IMR-90 (cell line): ENCODE results near the gene TOR4A. TPM values are rescaled to one million over a fixed set of nuclear protein-coding genes. Genes with fewer than 3 reads are reported as not detected.

ENCODE experiments used
- ATAC-seq: fragments of 200-7000 bp; cut with Tn5 transposase; 2 replicates; pipeline ENCODE4 v1.9.1; 2020; ENCODE audit warnings: low read depth, mild to moderate bottlenecking, moderate library complexity
- BruUV-seq: library from RNA; stranded (reverse); fragments of 400-500 nt; replicated peaks from 2 replicates; lab custom pipeline; 2021; lab: Mats Ljungman, UMichigan
- CTCF ChIA-PET: fragments of 300-600 bp; formaldehyde crosslinking; extraction: SDS; loops from one replicate; lab custom pipeline; 2021; ENCODE audit warnings: antibody characterized with exemption; lab: Yijun Ruan, JAX
- POLR2A ChIA-PET: fragments of 300-600 bp; sonication (Branson Sonifier 250); formaldehyde crosslinking; loops from one replicate; lab custom pipeline; 2022; ENCODE audit warnings: antibody characterized with exemption; ENCODE audit not compliant: unreplicated experiment; lab: Charles Lee
- DNase-seq: peaks from one replicate; pipeline ENCODE4 v3.0.0; 2013
- H2AFZ ChIP-seq: replicated peaks from 2 replicates; pipeline ENCODE3; 2013; ENCODE audit warnings: low read length, mild to moderate bottlenecking; ENCODE audit not compliant: poor library complexity
- H2AK5ac ChIP-seq: 2 replicates; pipeline ENCODE4 v1.6.1; 2013; ENCODE audit warnings: low read depth, low read length, inconsistent platforms
- H2AK9ac ChIP-seq: replicated peaks from 2 replicates; pipeline ENCODE3; 2013; ENCODE audit warnings: mild to moderate bottlenecking, low read depth, low read length, moderate library complexity; ENCODE audit not compliant: poor library complexity
- H2BK120ac ChIP-seq: 2 replicates; pipeline ENCODE4 v1.6.1; 2013; ENCODE audit warnings: low read depth, low read length, inconsistent platforms
- H2BK15ac ChIP-seq: 3 replicates; pipeline ENCODE4 v1.6.1; 2013; ENCODE audit warnings: low read depth, low read length, inconsistent platforms
- H2BK20ac ChIP-seq: 2 replicates; pipeline ENCODE4 v1.6.1; 2013; ENCODE audit warnings: low read depth, mild to moderate bottlenecking, inconsistent platforms, low read length, moderate library complexity
- H2BK5ac ChIP-seq: 2 replicates; pipeline ENCODE4 v1.6.1; 2013; ENCODE audit warnings: mild to moderate bottlenecking, low read depth, low read length, inconsistent platforms; ENCODE audit not compliant: poor library complexity, severe bottlenecking
- H3K14ac ChIP-seq: replicated peaks from 2 replicates; pipeline ENCODE4 v1.6.1; 2013; ENCODE audit warnings: low read depth, low read length, inconsistent platforms
- H3K18ac ChIP-seq: 2 replicates; pipeline ENCODE4 v1.6.1; 2013; ENCODE audit warnings: low read depth, low read length, control low read depth
- H3K23ac ChIP-seq: 2 replicates; pipeline ENCODE4 v1.6.1; 2013; ENCODE audit warnings: low read depth, low read length, inconsistent platforms
- H3K27ac ChIP-seq: 2 replicates; pipeline ENCODE4 v1.5.1; 2013; ENCODE audit warnings: mild to moderate bottlenecking, control low read depth, low read length; ENCODE audit not compliant: insufficient read depth
- H3K27me3 ChIP-seq: 2 replicates; pipeline ENCODE4 v1.6.1; 2013; ENCODE audit warnings: low read length; ENCODE audit not compliant: control insufficient read depth, insufficient read depth
- H3K36me3 ChIP-seq: 2 replicates; pipeline ENCODE4 v1.6.1; 2013; ENCODE audit warnings: low read length, mixed read lengths; ENCODE audit not compliant: control insufficient read depth, insufficient read depth
- H3K4ac ChIP-seq: 2 replicates; pipeline ENCODE4 v1.6.1; 2013; ENCODE audit warnings: low read depth, low read length, inconsistent platforms
- H3K4me1 ChIP-seq: 2 replicates; pipeline ENCODE4 v1.6.1; 2013; ENCODE audit warnings: low read length, mixed read lengths; ENCODE audit not compliant: control insufficient read depth, insufficient read depth
- H3K4me2 ChIP-seq: 2 replicates; pipeline ENCODE4 v1.6.1; 2013; ENCODE audit warnings: low read depth, mild to moderate bottlenecking, control low read depth, low read length, moderate library complexity
- H3K4me3 ChIP-seq: 2 replicates; pipeline ENCODE4 v1.5.1; 2013; ENCODE audit warnings: low read depth, mild to moderate bottlenecking, control low read depth, low read length, moderate library complexity; ENCODE audit not compliant: insufficient read depth
- H3K56ac ChIP-seq: 2 replicates; pipeline ENCODE4 v1.6.1; 2013; ENCODE audit warnings: low read length, inconsistent platforms; ENCODE audit not compliant: insufficient read depth; ENCODE audit errors: extremely low read depth
- H3K79me1 ChIP-seq, 2 experiments: 2 replicates each; pipeline ENCODE4 v1.6.1; 2013; ENCODE audit warnings: low read length in 2 of 2, inconsistent platforms in 1 of 2, low read depth in 1 of 2
- H3K9ac ChIP-seq: 2 replicates; pipeline ENCODE4 v1.6.1; 2013; ENCODE audit warnings: low read depth, low read length, control low read depth
- H3K9me1 ChIP-seq: 2 replicates; pipeline ENCODE4 v1.6.1; 2013; ENCODE audit warnings: low read length, inconsistent platforms; ENCODE audit not compliant: insufficient read depth
- H3K9me3 ChIP-seq: 2 replicates; pipeline ENCODE4 v1.6.1; 2013; ENCODE audit warnings: low read length; ENCODE audit not compliant: control insufficient read depth, insufficient read depth
- H4K20me1 ChIP-seq: 2 replicates; pipeline ENCODE4 v1.6.1; 2013; ENCODE audit warnings: low read length, inconsistent platforms; ENCODE audit not compliant: insufficient read depth
- H4K5ac ChIP-seq: 2 replicates; pipeline ENCODE4 v1.6.1; 2013; ENCODE audit warnings: mild to moderate bottlenecking, low read depth, low read length, control low read depth
- H4K8ac ChIP-seq, 2 experiments: 2 replicates each; pipeline ENCODE4 v1.6.1; 2013; ENCODE audit warnings: low read depth in 2 of 2, low read length in 2 of 2, control low read depth in 1 of 2, inconsistent platforms in 1 of 2
- H4K91ac ChIP-seq: 2 replicates; pipeline ENCODE4 v1.6.1; 2013; ENCODE audit warnings: low read depth, low read length, inconsistent platforms; ENCODE audit not compliant: insufficient read depth
- BHLHE40 ChIP-seq: fragments of 150-350 bp; IDR thresholded peaks from 2 replicates; pipeline ENCODE4 v1.6.1; 2016; ENCODE audit warnings: mild to moderate bottlenecking, low read depth, low read length
- CEBPB ChIP-seq: IDR thresholded peaks from 2 replicates; pipeline ENCODE4 v1.6.1; 2012; ENCODE audit warnings: low read depth, low read length, improper control_type of control experiment
- FOS ChIP-seq: fragments of 150-350 bp; IDR thresholded peaks from 2 replicates; pipeline ENCODE4 v1.6.1; 2016; ENCODE audit warnings: low read depth, low read length
- MAFK ChIP-seq: IDR thresholded peaks from 2 replicates; pipeline ENCODE4 v1.6.1; 2012; ENCODE audit warnings: low read depth, low read length, improper control_type of control experiment
- MAZ ChIP-seq: IDR thresholded peaks from 2 replicates; pipeline ENCODE4 v1.6.1; 2012; ENCODE audit warnings: low read depth, mild to moderate bottlenecking, low read length, improper control_type of control experiment, moderate library complexity, borderline replicate concordance
- MXI1 ChIP-seq: IDR thresholded peaks from 2 replicates; pipeline ENCODE4 v1.6.1; 2012; ENCODE audit warnings: low read depth, mild to moderate bottlenecking, low read length, moderate library complexity, borderline replicate concordance
- POLR2A ChIP-seq: IDR thresholded peaks from 2 replicates; pipeline ENCODE4 v1.6.1; 2012; ENCODE audit warnings: mild to moderate bottlenecking, low read depth, low read length
- RAD21 ChIP-seq: IDR thresholded peaks from 2 replicates; pipeline ENCODE4 v1.6.1; 2012; ENCODE audit warnings: low read length, improper control_type of control experiment
- RCOR1 ChIP-seq: IDR thresholded peaks from 2 replicates; pipeline ENCODE4 v1.6.1; 2012; ENCODE audit warnings: mild to moderate bottlenecking, low read length, improper control_type of control experiment; ENCODE audit not compliant: insufficient replicate concordance
- RFX5 ChIP-seq: IDR thresholded peaks from 2 replicates; pipeline ENCODE4 v1.8.0; 2012; ENCODE audit warnings: low read depth, mild to moderate bottlenecking, low read length, moderate library complexity
- SMC3 ChIP-seq: fragments of 150-350 bp; IDR thresholded peaks from 2 replicates; pipeline ENCODE4 v1.6.1; 2016; ENCODE audit warnings: low read depth, mild to moderate bottlenecking, antibody characterized with exemption, low read length, moderate library complexity
- WGBS, 2 experiments: methylation state at CpG; one replicate each; pipeline versions ENCODE4 v1.1.5 to v1.1.7; 2013; ENCODE audit warnings: missing lambda C conversion rate in 2 of 2; ENCODE audit not compliant: insufficient read length in 1 of 2; ENCODE audit errors: extremely low coverage in 2 of 2; 5-methylcytosine and 5-hydroxymethylcytosine counted together
- dilution Hi-C: fragments of 300-500 bp; cut with HindIII; formaldehyde crosslinking; loops from one replicate; pipeline ENCODE4 v1.14.3; 2018; ENCODE audit warnings: low sequenced_read_pairs; ENCODE audit not compliant: unreplicated experiment
- in situ Hi-C: fragments of 300-500 bp; cut with MboI; formaldehyde crosslinking; loops from 3 replicates; pipeline ENCODE4 v1.14.3; 2019; ENCODE audit warnings: low sequenced_read_pairs, inconsistent platforms, mixed read lengths
- intact Hi-C: fragments of 100-400 bp; cut with micrococcal nuclease; formaldehyde crosslinking; loops from 2 replicates; pipeline ENCODE4 v1.10.0; 2022
- polyA plus RNA-seq, 3 experiments: library from polyadenylated mRNA; depleted of rRNA; stranded (reverse); fragments of >200 nt; gene quantifications; 2 replicates each; pipeline ENCODE4 v1.2.3, GENCODE V29; 2012; ENCODE audit warnings: low replicate concordance in 1 of 3
- total RNA-seq: library from RNA; depleted of rRNA; stranded (reverse); fragments of >200 nt; gene quantifications from 2 replicates; pipeline ENCODE4 v1.2.3, GENCODE V29; 2012
- TF ChIP-seq, protein P1 (sequence below): fragments of 150-350 bp; IDR thresholded peaks from 2 replicates; pipeline ENCODE4 v1.6.1; 2016; ENCODE audit warnings: low read depth, mild to moderate bottlenecking, low read length, moderate library complexity, borderline replicate concordance
- TF ChIP-seq, protein P2 (sequence below): conservative IDR thresholded peaks from 2 replicates; pipeline ENCODE4 v1.5.1; 2012; ENCODE audit warnings: mild to moderate bottlenecking, low read depth, low read length, improper control_type of control experiment
- TF ChIP-seq, protein P3 (sequence below): fragments of 150-350 bp; IDR thresholded peaks from 2 replicates; pipeline ENCODE4 v1.6.1; 2017; ENCODE audit warnings: mild to moderate bottlenecking, antibody characterized with exemption, low read length, low read depth

The TOR4A gene
- total and polyA plus RNA-seq, 2 of the 4 experiments (the other 2 are of a cell fraction): 9.7 to 22.9 TPM

DNA sequence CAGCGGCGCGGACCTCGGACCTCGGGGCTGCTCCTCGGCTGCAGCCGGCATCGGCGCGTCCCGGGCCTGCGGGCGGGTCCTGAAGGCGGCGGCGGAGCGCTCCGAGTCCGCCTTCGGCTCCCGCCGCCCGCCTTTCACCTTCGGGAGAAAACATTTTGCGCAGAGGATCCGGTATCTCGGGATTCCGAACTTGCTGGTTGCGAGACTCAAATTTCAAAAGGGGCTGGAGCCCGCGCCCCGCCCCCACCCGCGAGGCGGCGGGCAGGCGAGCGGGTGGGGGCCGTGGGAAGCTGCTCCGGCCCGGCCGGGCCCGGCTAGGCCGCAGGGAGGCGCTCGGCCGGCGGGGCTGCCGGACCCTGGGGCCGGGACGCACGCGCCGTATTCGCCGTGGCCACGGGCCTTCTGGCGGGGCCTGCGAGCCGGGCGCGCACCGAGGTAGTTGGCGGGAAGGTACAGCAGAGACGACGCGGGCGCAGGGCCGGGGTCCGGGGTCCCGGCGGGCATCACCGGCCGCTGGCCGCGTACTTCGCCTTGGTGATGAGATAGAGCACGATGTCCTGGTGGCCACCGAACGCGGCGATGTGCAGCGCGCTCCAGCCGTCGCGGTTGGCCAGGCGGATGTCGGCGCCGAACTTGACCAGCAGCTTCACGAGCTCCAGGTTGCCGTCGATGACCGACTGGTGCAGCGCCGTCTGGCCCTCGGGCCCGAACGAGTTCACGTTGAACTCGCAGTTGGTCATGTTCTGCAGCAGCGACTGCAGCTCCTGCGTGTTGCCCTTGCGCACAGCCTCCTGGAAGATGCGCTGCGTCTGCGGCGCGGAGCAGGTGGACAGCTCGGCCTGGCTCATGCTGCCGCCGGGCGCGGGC, 23.8 kb downstream of the TOR4A start:
- no peak overlapping the region for H3K4ac ChIP-seq
- peaks cover 4% of the 10 kb centered on the region; the same call in 1 of the 2 replicates for H4K20me1 ChIP-seq
- H3K79me1 ChIP-seq: no peaks in the 10 kb centered on the region
- in situ Hi-C loops (no loop called here), intact Hi-C loops (loop anchor here (2.0 kb wide), 1 partner anchor 105 kb away; no protein-coding TSS in a partner anchor), dilution Hi-C loops (no loop called here)
- no peak overlapping the region for H3K14ac ChIP-seq
- no peaks in the 10 kb centered on the region for H3K36me3 ChIP-seq
- no peak overlapping the region for H2BK15ac ChIP-seq
- no peak overlapping the region for H3K18ac ChIP-seq
- peak overlapping the region; percentile 78 for H2AK9ac ChIP-seq
- H3K4me2 ChIP-seq: peak overlapping the region; percentile 96
- peak overlapping the region; percentile 38; the same call in 1 of the 2 replicates for H3K23ac ChIP-seq
- H3K9me3 ChIP-seq: no peaks in the 10 kb centered on the region
- DNase-seq (peak; percentile 39), ATAC-seq (peak; percentile 30)
- no peak overlapping the region for H4K5ac ChIP-seq
- H2BK120ac ChIP-seq: no peak overlapping the region
- H2AK5ac ChIP-seq: no peak overlapping the region
- no peak overlapping the region for H2BK20ac ChIP-seq
- BruUV-seq: no TSS peak
- H3K4me3 ChIP-seq: peak overlapping the region; percentile 56
- peaks cover 31% of the 10 kb centered on the region for H3K27me3 ChIP-seq
- ChIA-PET CTCF (interaction anchor here (1.0 to 1.5 kb wide), 2 partner anchors 12 to 156 kb away, joined by 3 to 4 read pairs; no protein-coding TSS in a partner anchor), POLR2A (no interaction called here)
- no peak overlapping the region for H4K8ac ChIP-seq
- H3K56ac ChIP-seq: no peak overlapping the region
- 1% methylated on average over 91 of the region's 115 CpGs; no CpG with 5 or more reads in 1 of the 2 experiments for WGBS, 2 experiments
- peaks cover 3% of the 10 kb centered on the region for H3K4me1 ChIP-seq
- H4K91ac ChIP-seq: no peak overlapping the region
- H2BK5ac ChIP-seq: no peak overlapping the region
- H3K9me1 ChIP-seq: no peaks in the 10 kb centered on the region
- no peak overlapping the region for H3K27ac ChIP-seq
- peak overlapping the region; percentile 91 for H2AFZ ChIP-seq
- no peak overlapping the region for H3K9ac ChIP-seq
- no peak for TF ChIP-seq FOS
- no peak for TF ChIP-seq RCOR1
- no peak for TF ChIP-seq POLR2A
- no peak for TF ChIP-seq MXI1
- TF ChIP-seq MAZ: no peak
- TF ChIP-seq CEBPB: no peak
- TF ChIP-seq MAFK: no peak
- TF ChIP-seq, protein P1, sequence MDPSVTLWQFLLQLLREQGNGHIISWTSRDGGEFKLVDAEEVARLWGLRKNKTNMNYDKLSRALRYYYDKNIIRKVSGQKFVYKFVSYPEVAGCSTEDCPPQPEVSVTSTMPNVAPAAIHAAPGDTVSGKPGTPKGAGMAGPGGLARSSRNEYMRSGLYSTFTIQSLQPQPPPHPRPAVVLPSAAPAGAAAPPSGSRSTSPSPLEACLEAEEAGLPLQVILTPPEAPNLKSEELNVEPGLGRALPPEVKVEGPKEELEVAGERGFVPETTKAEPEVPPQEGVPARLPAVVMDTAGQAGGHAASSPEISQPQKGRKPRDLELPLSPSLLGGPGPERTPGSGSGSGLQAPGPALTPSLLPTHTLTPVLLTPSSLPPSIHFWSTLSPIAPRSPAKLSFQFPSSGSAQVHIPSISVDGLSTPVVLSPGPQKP: no peak
- TF ChIP-seq RAD21: peak; percentile 28; the same call in 1 of the 2 replicates
- no peak for TF ChIP-seq BHLHE40
- TF ChIP-seq, protein P2, sequence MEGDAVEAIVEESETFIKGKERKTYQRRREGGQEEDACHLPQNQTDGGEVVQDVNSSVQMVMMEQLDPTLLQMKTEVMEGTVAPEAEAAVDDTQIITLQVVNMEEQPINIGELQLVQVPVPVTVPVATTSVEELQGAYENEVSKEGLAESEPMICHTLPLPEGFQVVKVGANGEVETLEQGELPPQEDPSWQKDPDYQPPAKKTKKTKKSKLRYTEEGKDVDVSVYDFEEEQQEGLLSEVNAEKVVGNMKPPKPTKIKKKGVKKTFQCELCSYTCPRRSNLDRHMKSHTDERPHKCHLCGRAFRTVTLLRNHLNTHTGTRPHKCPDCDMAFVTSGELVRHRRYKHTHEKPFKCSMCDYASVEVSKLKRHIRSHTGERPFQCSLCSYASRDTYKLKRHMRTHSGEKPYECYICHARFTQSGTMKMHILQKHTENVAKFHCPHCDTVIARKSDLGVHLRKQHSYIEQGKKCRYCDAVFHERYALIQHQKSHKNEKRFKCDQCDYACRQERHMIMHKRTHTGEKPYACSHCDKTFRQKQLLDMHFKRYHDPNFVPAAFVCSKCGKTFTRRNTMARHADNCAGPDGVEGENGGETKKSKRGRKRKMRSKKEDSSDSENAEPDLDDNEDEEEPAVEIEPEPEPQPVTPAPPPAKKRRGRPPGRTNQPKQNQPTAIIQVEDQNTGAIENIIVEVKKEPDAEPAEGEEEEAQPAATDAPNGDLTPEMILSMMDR: peak; percentile 45
- TF ChIP-seq RFX5: no peak
- TF ChIP-seq SMC3: peak; percentile 21; the same call in 1 of the 2 replicates
- TF ChIP-seq, protein P3, sequence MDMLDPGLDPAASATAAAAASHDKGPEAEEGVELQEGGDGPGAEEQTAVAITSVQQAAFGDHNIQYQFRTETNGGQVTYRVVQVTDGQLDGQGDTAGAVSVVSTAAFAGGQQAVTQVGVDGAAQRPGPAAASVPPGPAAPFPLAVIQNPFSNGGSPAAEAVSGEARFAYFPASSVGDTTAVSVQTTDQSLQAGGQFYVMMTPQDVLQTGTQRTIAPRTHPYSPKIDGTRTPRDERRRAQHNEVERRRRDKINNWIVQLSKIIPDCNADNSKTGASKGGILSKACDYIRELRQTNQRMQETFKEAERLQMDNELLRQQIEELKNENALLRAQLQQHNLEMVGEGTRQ: no peak
